Suprapubic skin (tissue), 4 donors: ENCODE measurements around the gene APRT. TPM values are rescaled to one million over a fixed set of nuclear protein-coding genes. Genes with fewer than 3 reads are reported as not detected.

Source experiments
- DNase-seq, 2 donors: peaks; one replicate each; pipeline ENCODE4 v3.0.0-alpha.2; 2019; ENCODE audit warnings: low spot score in 2 of 2
- H3K27ac ChIP-seq: fragments of 200-600 bp; sonication (generic); one replicate; pipeline ENCODE4 v1.5.1; 2019
- H3K27me3 ChIP-seq: fragments of 200-600 bp; sonication (generic); one replicate; pipeline ENCODE4 v1.5.1; 2019
- H3K36me3 ChIP-seq: fragments of 200-600 bp; sonication (generic); one replicate; pipeline ENCODE4 v1.5.1; 2019
- H3K4me1 ChIP-seq: fragments of 200-600 bp; sonication (generic); one replicate; pipeline ENCODE4 v1.5.1; 2019
- H3K4me3 ChIP-seq: fragments of 200-600 bp; sonication (generic); one replicate; pipeline ENCODE4 v1.5.1; 2019; ENCODE audit warnings: mild to moderate bottlenecking
- H3K9me3 ChIP-seq: fragments of 200-600 bp; sonication (generic); one replicate; pipeline ENCODE4 v1.5.1; 2019
- EP300 ChIP-seq: sonication (generic); formaldehyde crosslinking; IDR thresholded peaks from one replicate; pipeline ENCODE4 v1.6.1; 2017; ENCODE audit warnings: antibody characterized with exemption
- POLR2A ChIP-seq, 2 donors: fragments of 450-650 bp; IDR thresholded peaks; one replicate each; pipeline ENCODE4 v1.6.1; 2017; ENCODE audit warnings: antibody characterized with exemption in 2 of 2, mild to moderate bottlenecking in 2 of 2, moderate library complexity in 2 of 2
- POLR2AphosphoS5 ChIP-seq, 3 donors: sonication (generic); formaldehyde crosslinking; IDR thresholded peaks; one replicate each; pipeline ENCODE4 v1.6.1; 2017; ENCODE audit warnings: antibody characterized with exemption in 3 of 3
- WGBS: methylation state at CpG from one replicate; pipeline ENCODE4 v1.1.5; 2018; 5-methylcytosine and 5-hydroxymethylcytosine counted together
- total RNA-seq, 4 donors: library from RNA; depleted of rRNA; stranded (reverse); fragments of >200 nt; gene quantifications; one replicate each; pipeline ENCODE4 v1.1.0, GENCODE V29; 2016
- TF ChIP-seq, protein P1 (sequence below), 2 donors: fragments of 200-600 bp in 1 of 2; fragments of 450-650 bp in 1 of 2; sonication (generic) in 1 of 2; IDR thresholded peaks; one replicate each; pipeline ENCODE4 v1.5.1; 2016 to 2019; ENCODE audit warnings: antibody characterized with exemption in 2 of 2, mild to moderate bottlenecking in 1 of 2, moderate library complexity in 1 of 2

Gene APRT
- total RNA-seq, 4 donors from 2014 or later, result 122 to 382 (median 250) TPM

DNA sequence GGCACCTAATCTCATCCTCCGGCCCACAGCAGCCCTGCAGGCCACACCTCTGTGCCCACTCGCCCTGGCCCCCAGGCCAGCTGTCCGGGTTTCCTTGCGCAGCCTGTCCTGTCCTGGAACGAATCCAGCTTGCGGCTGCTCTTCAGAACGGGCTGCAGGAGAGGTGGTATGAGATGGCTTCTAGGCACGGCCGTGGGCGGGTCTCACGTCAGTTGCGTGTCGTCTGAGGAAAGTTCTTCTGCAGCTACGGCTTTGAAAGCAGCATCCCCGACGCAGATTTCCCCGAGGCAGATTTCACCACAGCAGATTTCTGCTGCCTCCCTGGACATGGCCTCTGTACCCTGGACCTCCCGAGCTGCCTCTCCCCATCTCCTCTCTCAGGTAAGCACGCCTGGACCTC is 26.8 kb upstream of the APRT start:
- Histone ChIP-seq H3K9me3 (no peaks in the 10 kb centered on the region), H3K36me3 (peaks cover 71% of the 10 kb centered on the region), H3K4me1 (no peaks in the 10 kb centered on the region), H3K27me3 (no peaks in the 10 kb centered on the region), H3K27ac (no peak overlapping the region), H3K4me3 (no peak overlapping the region)
- DNase-seq, result no peak
- TF ChIP-seq EP300 (no peak), POLR2AphosphoS5 (IDR thresholded peaks at IDR 0.05) (no peak)
- WGBS, result 96% methylated on average over 14 of the region's 19 CpGs

DNA sequence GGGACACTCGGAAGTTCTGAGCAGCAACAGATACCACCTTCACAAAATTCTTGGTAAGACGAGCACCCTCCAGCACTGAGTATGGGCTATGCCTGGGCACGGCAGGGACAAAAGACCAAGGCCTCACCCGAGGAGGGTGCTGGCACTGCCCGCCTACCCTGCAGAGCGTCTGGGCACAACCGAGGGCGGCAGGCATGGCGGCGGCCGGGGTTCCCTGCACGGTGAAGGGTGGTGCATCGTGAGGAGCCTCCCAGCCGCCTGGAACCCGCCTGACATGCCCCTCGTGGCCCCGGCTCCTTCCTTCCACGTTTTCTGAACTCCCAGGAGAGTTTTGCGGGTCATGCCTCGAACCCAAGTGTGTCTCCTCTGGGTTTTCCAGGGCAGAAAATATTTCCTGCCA is 26.1 kb upstream of the APRT start:
- H3K9me3 ChIP-seq, result no peaks in the 10 kb centered on the region
- no peaks in the 10 kb centered on the region for H3K27me3 ChIP-seq
- H3K4me1 ChIP-seq, result no peaks in the 10 kb centered on the region
- H3K27ac ChIP-seq, result no peak overlapping the region
- no peak overlapping the region for H3K4me3 ChIP-seq
- TF ChIP-seq POLR2AphosphoS5 (IDR thresholded peaks at IDR 0.05), result no peak
- no peak for TF ChIP-seq POLR2A (IDR thresholded peaks at IDR 0.05)
- TF ChIP-seq, protein P1, sequence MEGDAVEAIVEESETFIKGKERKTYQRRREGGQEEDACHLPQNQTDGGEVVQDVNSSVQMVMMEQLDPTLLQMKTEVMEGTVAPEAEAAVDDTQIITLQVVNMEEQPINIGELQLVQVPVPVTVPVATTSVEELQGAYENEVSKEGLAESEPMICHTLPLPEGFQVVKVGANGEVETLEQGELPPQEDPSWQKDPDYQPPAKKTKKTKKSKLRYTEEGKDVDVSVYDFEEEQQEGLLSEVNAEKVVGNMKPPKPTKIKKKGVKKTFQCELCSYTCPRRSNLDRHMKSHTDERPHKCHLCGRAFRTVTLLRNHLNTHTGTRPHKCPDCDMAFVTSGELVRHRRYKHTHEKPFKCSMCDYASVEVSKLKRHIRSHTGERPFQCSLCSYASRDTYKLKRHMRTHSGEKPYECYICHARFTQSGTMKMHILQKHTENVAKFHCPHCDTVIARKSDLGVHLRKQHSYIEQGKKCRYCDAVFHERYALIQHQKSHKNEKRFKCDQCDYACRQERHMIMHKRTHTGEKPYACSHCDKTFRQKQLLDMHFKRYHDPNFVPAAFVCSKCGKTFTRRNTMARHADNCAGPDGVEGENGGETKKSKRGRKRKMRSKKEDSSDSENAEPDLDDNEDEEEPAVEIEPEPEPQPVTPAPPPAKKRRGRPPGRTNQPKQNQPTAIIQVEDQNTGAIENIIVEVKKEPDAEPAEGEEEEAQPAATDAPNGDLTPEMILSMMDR (IDR thresholded peaks at IDR 0.05), result no peak
- TF ChIP-seq EP300, result no peak
- H3K36me3 ChIP-seq, result peaks cover 64% of the 10 kb centered on the region
- no peak for DNase-seq
- WGBS, result 91% methylated on average over 16 of the region's 20 CpGs

DNA sequence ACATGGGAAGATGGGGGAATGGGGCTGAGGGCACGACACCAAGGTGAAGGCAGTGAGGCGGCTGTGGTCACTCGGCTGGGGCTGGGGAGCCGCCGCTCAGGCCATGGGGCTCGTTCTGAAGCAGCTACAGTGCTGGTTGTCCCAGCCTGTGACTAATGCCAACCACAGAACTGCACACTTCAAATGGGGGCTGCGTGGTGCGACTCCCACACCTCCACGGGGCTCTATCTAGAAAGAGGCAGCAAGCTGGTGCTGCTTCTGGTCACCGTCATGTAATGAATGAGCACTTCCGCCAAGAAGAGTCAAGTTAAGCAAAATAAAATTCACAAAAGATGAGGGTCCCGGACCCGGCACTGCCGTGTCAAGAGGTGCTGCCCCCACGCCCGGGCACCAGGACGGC is 25.1 kb upstream of the APRT start:
- no peaks in the 10 kb centered on the region for H3K4me1 ChIP-seq
- no peak overlapping the region for H3K27ac ChIP-seq
- no peaks in the 10 kb centered on the region for H3K9me3 ChIP-seq
- H3K36me3 ChIP-seq, result peaks cover 54% of the 10 kb centered on the region
- 91% methylated on average over 17 of the region's 17 CpGs for WGBS
- H3K27me3 ChIP-seq, result no peaks in the 10 kb centered on the region
- DNase-seq, result no peak
- no peak overlapping the region for H3K4me3 ChIP-seq
- TF ChIP-seq, protein P1 (IDR thresholded peaks at IDR 0.05), result no peak
- TF ChIP-seq EP300, result no peak

DNA sequence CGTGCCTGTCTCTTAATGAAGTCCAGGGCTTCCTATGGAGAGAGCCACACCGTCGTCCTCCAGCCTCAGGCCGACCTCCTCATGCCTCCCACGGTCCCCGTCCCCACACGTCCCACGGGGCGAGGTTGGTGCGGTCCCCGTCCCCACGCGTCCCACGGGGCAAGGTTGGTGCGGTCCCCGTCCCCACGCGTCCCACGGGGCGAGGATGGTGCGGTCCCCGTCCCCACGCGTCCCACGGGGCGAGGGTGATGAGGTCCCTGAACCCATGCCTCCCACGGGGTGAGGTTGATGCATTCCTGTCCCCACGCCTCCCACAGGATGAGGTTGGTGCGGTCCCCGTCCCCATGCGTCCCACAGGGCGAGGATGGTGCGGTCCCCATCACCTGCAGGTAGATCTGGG is 24.1 kb upstream of the APRT start:
- H3K36me3 ChIP-seq, result peaks cover 47% of the 10 kb centered on the region
- H3K27me3 ChIP-seq, result no peaks in the 10 kb centered on the region
- no peak overlapping the region for H3K4me3 ChIP-seq
- H3K9me3 ChIP-seq, result no peaks in the 10 kb centered on the region
- no peak for DNase-seq
- no peaks in the 10 kb centered on the region for H3K4me1 ChIP-seq
- H3K27ac ChIP-seq, result no peak overlapping the region
- WGBS, result 96% methylated on average over 32 of the region's 33 CpGs
- TF ChIP-seq, protein P1 (IDR thresholded peaks at IDR 0.05), result no peak
- TF ChIP-seq EP300 (no peak), POLR2AphosphoS5 (IDR thresholded peaks at IDR 0.05) (no peak), POLR2A (IDR thresholded peaks at IDR 0.05) (no peak)

DNA sequence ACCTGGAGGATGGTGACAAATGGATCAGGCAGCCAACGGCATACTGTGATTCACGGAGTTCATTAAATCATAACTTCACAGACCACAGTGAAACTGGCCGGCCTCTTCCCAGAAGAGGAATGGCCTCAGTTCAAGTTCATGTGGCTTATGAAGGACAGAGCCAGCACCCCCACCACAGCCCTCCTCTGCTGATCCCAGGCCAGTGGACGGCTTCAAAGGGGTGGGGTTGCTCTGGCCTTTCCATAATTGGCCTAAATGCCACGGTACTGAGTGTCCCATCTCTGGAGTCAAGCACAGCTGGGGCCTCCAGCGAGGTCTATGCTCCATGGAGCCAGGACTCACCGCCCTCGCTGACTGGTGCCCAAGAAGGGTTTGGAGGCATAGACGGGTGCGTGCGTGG is 23.7 kb upstream of the APRT start:
- no peak for TF ChIP-seq POLR2A (IDR thresholded peaks at IDR 0.05)
- TF ChIP-seq EP300, result no peak
- TF ChIP-seq, protein P1 (IDR thresholded peaks at IDR 0.05), result no peak
- no peak for DNase-seq
- 67% methylated on average over 5 of the region's 11 CpGs for WGBS
- Histone ChIP-seq H3K36me3 (peaks cover 43% of the 10 kb centered on the region), H3K4me3 (no peak overlapping the region), H3K27me3 (no peaks in the 10 kb centered on the region), H3K9me3 (no peaks in the 10 kb centered on the region), H3K27ac (no peak overlapping the region), H3K4me1 (no peaks in the 10 kb centered on the region)

DNA sequence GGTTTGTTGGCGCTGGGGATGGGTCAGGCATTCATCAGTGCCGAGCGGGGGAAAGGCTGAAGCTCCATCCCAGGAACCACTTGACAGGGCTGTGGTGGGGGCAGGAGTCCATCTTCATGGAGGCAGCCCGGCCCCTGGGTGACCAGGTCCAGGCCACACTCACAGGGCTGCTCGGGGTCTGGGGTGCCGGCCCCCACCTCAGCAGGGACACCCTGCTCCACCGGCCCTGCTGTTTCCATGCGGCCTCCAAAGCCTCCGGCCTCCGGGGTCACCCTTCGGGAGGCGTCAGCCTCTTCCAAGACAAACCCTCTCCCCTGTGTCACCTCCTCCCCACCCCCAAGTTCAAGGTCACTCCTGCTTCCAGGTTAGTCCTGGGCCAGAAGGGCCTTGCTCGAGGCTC is 22.9 kb upstream of the APRT start:
- TF ChIP-seq POLR2A (IDR thresholded peaks at IDR 0.05), result no peak
- no peak for TF ChIP-seq POLR2AphosphoS5 (IDR thresholded peaks at IDR 0.05)
- TF ChIP-seq, protein P1 (IDR thresholded peaks at IDR 0.05), result no peak
- TF ChIP-seq EP300, result no peak
- Histone ChIP-seq H3K9me3 (no peaks in the 10 kb centered on the region), H3K4me1 (no peaks in the 10 kb centered on the region), H3K36me3 (peaks cover 36% of the 10 kb centered on the region), H3K27me3 (no peaks in the 10 kb centered on the region), H3K27ac (no peak overlapping the region), H3K4me3 (no peak overlapping the region)
- no peak for DNase-seq
- 80% methylated on average over 1 of the region's 13 CpGs for WGBS
